Endothelial cell (in vitro differentiated cells): ENCODE measurements around the gene SLC7A4. TPM values are rescaled to one million over a fixed set of nuclear protein-coding genes. Genes with fewer than 3 reads are reported as not detected.

Experiments used
- DNase-seq: peaks from one replicate; pipeline ENCODE4 v3.0.0; 2021; ENCODE audit warnings: low spot score
- H3K27ac Mint-ChIP-seq: one replicate; pipeline ENCODE4 v1.8.0; 2021; ENCODE audit warnings: mixed read lengths, inconsistent platforms; ENCODE audit not compliant: unreplicated experiment
- H3K27me3 Mint-ChIP-seq: one replicate; pipeline ENCODE4 v1.8.0; 2021; ENCODE audit warnings: mild to moderate bottlenecking, moderate library complexity, mixed read lengths, inconsistent platforms; ENCODE audit not compliant: unreplicated experiment
- H3K36me3 Mint-ChIP-seq: one replicate; pipeline ENCODE4 v1.8.0; 2021; ENCODE audit warnings: mild to moderate bottlenecking, low read depth, mixed read lengths, inconsistent platforms; ENCODE audit not compliant: unreplicated experiment
- H3K4me1 Mint-ChIP-seq: one replicate; pipeline ENCODE4 v1.8.0; 2021; ENCODE audit warnings: mild to moderate bottlenecking, mixed read lengths, inconsistent platforms; ENCODE audit not compliant: unreplicated experiment
- H3K4me3 Mint-ChIP-seq: one replicate; pipeline ENCODE4 v1.8.0; 2021; ENCODE audit warnings: mild to moderate bottlenecking, mixed read lengths, inconsistent platforms; ENCODE audit not compliant: unreplicated experiment
- H3K9me3 Mint-ChIP-seq: one replicate; pipeline ENCODE4 v1.8.0; 2021; ENCODE audit warnings: mixed read lengths, inconsistent platforms; ENCODE audit not compliant: unreplicated experiment
- CTCF ChIP-seq: fragments of 200-600 bp; sonication (generic); IDR thresholded peaks from one replicate; pipeline ENCODE4 v1.5.0; 2021; ENCODE audit warnings: antibody characterized with exemption; ENCODE audit not compliant: unreplicated experiment
- total RNA-seq: library from RNA; stranded (reverse); fragmentation: NEBNext Ultra II Directional; extraction: Animal tissue kit (Norgen Biotek cat#: 25700); gene quantifications from one replicate; pipeline ENCODE4 v1.2.1, GENCODE V29; 2021; ENCODE audit not compliant: unreplicated experiment

The SLC7A4 gene
- total RNA-seq, 1 donor from 2014 or later = not detected

GRCh38 chr22:21047035-21047661 lies 14.8 kb upstream of the SLC7A4 start:
- Mint-ChIP-seq H3K4me1 (peaks cover 12% of the 10 kb centered on the region), H3K9me3 (no peaks in the 10 kb centered on the region), H3K4me3 (no peak overlapping the region), H3K27ac (no peak overlapping the region), H3K36me3 (no peaks in the 10 kb centered on the region), H3K27me3 (peaks cover 4% of the 10 kb centered on the region)
- no peak for DNase-seq
- TF ChIP-seq CTCF = no peak

DNA sequence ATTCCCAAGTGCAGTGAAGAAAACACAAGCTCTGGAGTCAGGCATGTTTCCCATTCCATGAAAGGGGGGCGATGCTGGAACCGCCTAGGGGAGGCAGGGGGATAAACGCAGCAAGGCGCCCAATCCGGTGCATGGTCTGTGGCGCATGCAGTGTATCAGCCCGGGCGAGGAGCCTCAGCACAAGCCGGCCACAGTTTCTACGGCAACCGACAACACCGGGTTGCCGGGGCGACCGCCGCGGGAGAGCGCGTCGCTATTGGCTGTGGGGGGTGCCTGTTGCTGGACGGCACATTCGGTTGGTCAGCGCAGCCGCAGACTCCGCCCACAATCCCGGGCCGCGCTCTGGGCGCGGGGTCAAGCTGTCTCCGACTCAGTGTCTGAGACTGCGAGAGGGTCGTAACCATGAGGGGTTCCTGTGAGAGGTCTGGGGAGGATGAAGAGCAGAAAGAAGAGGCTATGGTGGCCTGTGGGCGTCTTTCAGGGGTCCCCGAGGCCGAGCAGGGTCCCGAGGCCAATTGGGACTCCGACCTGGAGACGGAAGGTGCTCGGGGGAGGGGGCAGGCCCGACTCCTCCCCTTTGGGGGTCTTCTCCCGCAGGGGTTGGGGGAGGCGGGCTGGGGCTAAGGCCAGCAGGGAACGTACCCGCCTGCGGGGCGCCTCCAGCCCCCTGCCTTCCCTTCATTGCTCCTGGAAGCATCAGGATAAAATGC lies 13.4 kb upstream of the SLC7A4 start, which contains the start of gene LRRC74B:
LRRC74B (plus strand) TSS at position 362 of the 710 bp plus-strand sequence; CDS start at position 403, 41 bp downstream.
- no peaks in the 10 kb centered on the region for H3K36me3 Mint-ChIP-seq
- peak within 1 kb of the TSS; percentile 97 for H3K27ac Mint-ChIP-seq
- H3K9me3 Mint-ChIP-seq = no peaks in the 10 kb centered on the region
- H3K4me1 Mint-ChIP-seq = no peaks in the 10 kb centered on the region
- H3K27me3 Mint-ChIP-seq = peaks cover 2% of the 10 kb centered on the region
- H3K4me3 Mint-ChIP-seq = peak within 1 kb of the TSS; percentile 95
- TF ChIP-seq CTCF = no peak
- DNase-seq = peak; percentile 98

- H3K4me1 Mint-ChIP-seq = no peaks in the 10 kb centered on the region
- H3K4me3 Mint-ChIP-seq = peak overlapping the region; percentile 95
- DNase-seq = no peak
- TF ChIP-seq CTCF = no peak
- H3K27ac Mint-ChIP-seq = peak overlapping the region; percentile 78
- H3K9me3 Mint-ChIP-seq = no peaks in the 10 kb centered on the region
- H3K36me3 Mint-ChIP-seq = no peaks in the 10 kb centered on the region
- H3K27me3 Mint-ChIP-seq = peaks cover 2% of the 10 kb centered on the region
Measured at GRCh38 chr22:21044931-21045584, 12.7 kb upstream of the SLC7A4 start.

GRCh38 chr22:21043860-21044535 lies 11.6 kb upstream of the SLC7A4 start:
- H3K36me3 Mint-ChIP-seq = no peaks in the 10 kb centered on the region
- H3K27me3 Mint-ChIP-seq = peaks cover 2% of the 10 kb centered on the region
- H3K4me1 Mint-ChIP-seq = no peaks in the 10 kb centered on the region
- DNase-seq = no peak
- H3K27ac Mint-ChIP-seq = no peak overlapping the region
- no peak overlapping the region for H3K4me3 Mint-ChIP-seq
- H3K9me3 Mint-ChIP-seq = no peaks in the 10 kb centered on the region
- no peak for TF ChIP-seq CTCF
